D721Med (cell line): ENCODE data around the gene TIMP3.

ENCODE experiments used
- DNase-seq: peaks from one replicate; pipeline ENCODE4 v3.0.0; 2011; ENCODE audit warnings: low spot score; ENCODE audit not compliant: insufficient read length
- FAIRE-seq: peaks from 2 replicates; lab custom pipeline; 2011; peaks lifted over from hg19 to GRCh38; lab: Jason Lieb, UNC
- TF ChIP-seq, protein P1 (sequence below): IDR thresholded peaks from 2 replicates; pipeline ENCODE4 v1.5.1; 2012; ENCODE audit warnings: mild to moderate bottlenecking, control low read depth; ENCODE audit not compliant: insufficient read depth; ENCODE audit errors: missing control alignments

The TIMP3 gene

GRCh38 chr22:32897400-32897799 lies 95.9 kb downstream of the TIMP3 start:
- DNase-seq (no peak), FAIRE-seq (no peak)
- TF ChIP-seq, protein P1, sequence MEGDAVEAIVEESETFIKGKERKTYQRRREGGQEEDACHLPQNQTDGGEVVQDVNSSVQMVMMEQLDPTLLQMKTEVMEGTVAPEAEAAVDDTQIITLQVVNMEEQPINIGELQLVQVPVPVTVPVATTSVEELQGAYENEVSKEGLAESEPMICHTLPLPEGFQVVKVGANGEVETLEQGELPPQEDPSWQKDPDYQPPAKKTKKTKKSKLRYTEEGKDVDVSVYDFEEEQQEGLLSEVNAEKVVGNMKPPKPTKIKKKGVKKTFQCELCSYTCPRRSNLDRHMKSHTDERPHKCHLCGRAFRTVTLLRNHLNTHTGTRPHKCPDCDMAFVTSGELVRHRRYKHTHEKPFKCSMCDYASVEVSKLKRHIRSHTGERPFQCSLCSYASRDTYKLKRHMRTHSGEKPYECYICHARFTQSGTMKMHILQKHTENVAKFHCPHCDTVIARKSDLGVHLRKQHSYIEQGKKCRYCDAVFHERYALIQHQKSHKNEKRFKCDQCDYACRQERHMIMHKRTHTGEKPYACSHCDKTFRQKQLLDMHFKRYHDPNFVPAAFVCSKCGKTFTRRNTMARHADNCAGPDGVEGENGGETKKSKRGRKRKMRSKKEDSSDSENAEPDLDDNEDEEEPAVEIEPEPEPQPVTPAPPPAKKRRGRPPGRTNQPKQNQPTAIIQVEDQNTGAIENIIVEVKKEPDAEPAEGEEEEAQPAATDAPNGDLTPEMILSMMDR: no peak

DNA sequence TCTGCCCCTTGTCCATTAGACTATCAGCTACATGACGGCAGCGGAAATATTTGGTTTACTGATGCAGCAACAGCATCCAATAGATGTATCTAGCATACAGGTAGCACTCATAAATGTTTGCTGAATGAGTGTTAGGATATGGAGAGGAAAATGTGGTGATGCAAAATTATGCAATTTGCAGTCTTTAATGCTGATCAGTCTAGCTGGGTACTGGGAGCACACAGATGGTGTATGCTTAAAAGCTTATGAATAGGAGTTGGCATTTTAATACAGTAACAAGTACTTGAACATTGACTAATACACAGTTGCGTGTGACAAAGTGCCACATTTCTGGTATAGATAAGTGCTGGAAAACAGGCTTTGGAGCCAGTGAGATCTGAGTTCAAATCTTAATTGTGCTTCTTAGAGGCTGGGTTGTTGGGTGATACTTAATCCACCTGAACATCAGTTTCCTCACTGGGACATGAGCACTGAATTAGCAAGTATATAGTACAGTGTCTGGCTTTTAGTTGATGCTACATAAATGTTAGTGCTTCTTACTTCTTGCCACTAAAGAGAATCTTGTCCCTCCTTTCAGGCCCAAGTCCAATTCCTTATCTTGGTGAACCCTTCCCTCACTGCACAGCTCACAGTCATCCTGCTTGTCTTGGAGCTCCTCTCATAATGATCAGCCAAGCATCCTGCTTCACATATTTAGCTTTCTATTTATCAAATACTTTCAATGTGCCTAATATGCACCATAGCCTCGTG lies 99.6 kb downstream of the TIMP3 start:
- TF ChIP-seq, protein P1: no peak
- FAIRE-seq (no peak), DNase-seq (no peak)

- no peak for FAIRE-seq
- TF ChIP-seq, protein P1: no peak
Measured at GRCh38 chr22:32901925-32902324, 100.4 kb downstream of the TIMP3 start.

DNA sequence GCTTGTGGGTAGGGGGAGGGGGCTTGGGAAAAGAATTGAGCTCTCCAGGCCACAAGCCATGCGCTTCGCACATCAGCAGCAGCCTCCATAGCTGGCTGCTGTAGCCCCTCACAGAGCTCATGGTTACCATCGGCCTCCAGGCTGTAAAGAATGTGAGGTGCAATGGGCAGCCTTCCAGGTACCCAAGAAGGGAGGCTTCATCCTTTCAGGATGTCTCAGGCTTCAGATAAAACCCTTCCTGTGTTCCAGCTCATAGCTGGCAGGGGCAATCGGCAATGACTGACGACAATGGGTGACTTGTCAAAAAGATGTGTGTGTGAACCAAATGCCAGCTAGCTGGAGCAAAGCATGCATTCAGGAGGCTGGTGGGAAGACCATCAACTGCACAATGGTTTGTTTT lies 102.0 kb downstream of the TIMP3 start:
- no peak for DNase-seq
- TF ChIP-seq, protein P1: no peak

More at GRCh38 chr22:32901925-32902324, 100.4 kb downstream of the TIMP3 start:
- DNase-seq: no peak

DNA sequence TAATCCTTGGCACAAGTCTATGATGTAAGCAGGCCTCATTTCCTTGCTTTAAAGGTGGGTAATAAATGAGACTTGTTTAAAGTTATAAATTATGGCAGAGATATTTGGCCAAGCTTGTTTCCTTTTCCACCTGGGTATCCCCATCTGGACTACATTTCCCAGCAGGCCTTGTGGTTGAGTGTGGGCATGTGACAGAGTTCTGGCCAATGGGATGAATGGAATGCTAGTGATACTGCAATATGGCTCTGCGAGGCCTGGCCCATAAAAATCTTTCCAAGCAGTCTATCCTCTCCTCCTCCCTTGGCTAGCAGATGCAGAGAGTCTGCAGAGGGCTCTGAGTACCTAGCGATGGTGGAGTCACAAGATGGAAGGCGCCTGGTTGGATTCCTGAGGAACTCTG lies 102.5 kb downstream of the TIMP3 start:
- TF ChIP-seq, protein P1: no peak
- DNase-seq: no peak
- FAIRE-seq: no peak

More for the DNA sequence above, 102.0 kb downstream of the TIMP3 start:
- FAIRE-seq: no peak

GRCh38 chr22:32905400-32905799 lies 103.9 kb downstream of the TIMP3 start:
- DNase-seq: no peak
- no peak for FAIRE-seq
- TF ChIP-seq, protein P1: no peak
